MCF 10A (cell line): ENCODE measurements around the gene CPOX. TPM values are rescaled to one million over a fixed set of nuclear protein-coding genes. Genes with fewer than 3 reads are reported as not detected.

ENCODE experiments used
- BruUV-seq: library from RNA; stranded (reverse); fragments of 400-500 nt; replicated peaks from 2 replicates; lab custom pipeline; 2021; lab: Mats Ljungman, UMichigan
- CTCF ChIA-PET: fragments of 300-600 bp; sonication (Branson Sonifier 250); formaldehyde crosslinking; extraction: SDS; loops from one replicate; lab custom pipeline; 2021; ENCODE audit warnings: antibody characterized with exemption, inconsistent platforms; lab: Yijun Ruan, JAX
- POLR2A ChIA-PET: fragments of 300-600, 350-650 bp; sonication (Branson Sonifier 250); formaldehyde crosslinking; extraction: SDS; loops from one replicate; lab custom pipeline; 2020; ENCODE audit warnings: antibody characterized with exemption, inconsistent platforms; lab: Yijun Ruan, JAX
- DNase-seq: peaks from one replicate; pipeline ENCODE4 v3.0.0-alpha.2; 2018; ENCODE audit not compliant: unreplicated experiment
- H3K27ac Mint-ChIP-seq: one replicate; pipeline ENCODE4 v1.8.0; 2022; ENCODE audit warnings: mild to moderate bottlenecking, low read depth, mixed read lengths; ENCODE audit not compliant: unreplicated experiment
- H3K27me3 Mint-ChIP-seq: one replicate; pipeline ENCODE4 v1.8.0; 2022; ENCODE audit warnings: mixed read lengths; ENCODE audit not compliant: insufficient read depth, unreplicated experiment
- H3K36me3 Mint-ChIP-seq: one replicate; pipeline ENCODE4 v1.8.0; 2022; ENCODE audit warnings: mild to moderate bottlenecking, moderate library complexity, mixed read lengths; ENCODE audit not compliant: insufficient read depth, unreplicated experiment
- H3K4me1 Mint-ChIP-seq: one replicate; pipeline ENCODE4 v1.8.0; 2022; ENCODE audit warnings: mixed read lengths; ENCODE audit not compliant: insufficient read depth, unreplicated experiment
- H3K4me3 Mint-ChIP-seq: one replicate; pipeline ENCODE4 v1.8.0; 2022; ENCODE audit warnings: mild to moderate bottlenecking, moderate library complexity, mixed read lengths; ENCODE audit not compliant: unreplicated experiment
- H3K9me3 Mint-ChIP-seq: one replicate; pipeline ENCODE4 v1.8.0; 2022; ENCODE audit warnings: mixed read lengths; ENCODE audit not compliant: unreplicated experiment
- intact Hi-C: fragments of 100-400 bp; cut with micrococcal nuclease; formaldehyde crosslinking; loops from 2 replicates; pipeline ENCODE4 v1.14.1; 2022
- total RNA-seq: library from RNA; stranded (reverse); gene quantifications from 2 replicates; pipeline ENCODE4 v1.2.3, GENCODE V29; 2022
- TF ChIP-seq, protein P1 (sequence below): fragments of 200-600 bp; IDR thresholded peaks from one replicate; pipeline ENCODE4 v1.8.0; 2022; ENCODE audit warnings: antibody characterized with exemption, mild to moderate bottlenecking; ENCODE audit not compliant: unreplicated experiment

CPOX gene
- total RNA-seq, 1 experiment from 2014 or later = 10.8 TPM

DNA sequence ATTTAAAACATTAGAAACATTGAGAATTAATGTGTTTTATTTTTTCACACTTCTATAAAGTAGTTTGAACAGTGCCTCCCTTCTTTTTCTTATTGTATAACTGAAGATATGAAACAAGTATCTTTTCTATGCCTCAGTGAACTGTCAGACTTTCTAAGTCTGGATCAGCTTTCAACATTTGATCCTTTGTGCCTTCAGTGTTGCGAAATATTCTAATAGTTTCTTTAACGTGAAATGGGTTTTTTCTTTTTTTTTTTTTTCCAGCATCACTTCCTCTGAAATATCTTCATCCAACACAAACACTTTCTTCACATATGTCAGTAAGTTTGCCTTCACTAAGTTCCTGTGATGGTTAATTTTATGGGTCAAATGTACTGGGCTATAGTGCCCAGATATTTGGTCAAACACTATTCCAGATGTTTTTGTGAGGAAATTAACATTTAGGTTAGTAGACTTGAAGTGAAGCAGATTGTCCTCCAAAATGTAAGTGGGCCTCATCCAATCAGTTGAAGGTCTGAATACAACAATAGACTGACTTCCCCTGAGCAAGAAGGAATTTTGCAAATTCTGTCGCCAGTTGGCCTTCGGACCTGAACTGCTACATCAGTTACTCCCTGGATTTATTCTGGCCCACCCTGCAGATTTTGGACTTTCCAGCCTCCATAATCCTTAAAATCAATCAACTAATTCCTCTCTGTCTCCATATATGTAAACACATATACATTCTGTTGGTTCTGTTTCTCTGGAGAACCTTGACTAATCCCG is 6.4 kb upstream of the CPOX start:
- Mint-ChIP-seq H3K36me3 (no peaks in the 10 kb centered on the region), H3K27me3 (no peaks in the 10 kb centered on the region), H3K9me3 (no peaks in the 10 kb centered on the region), H3K4me1 (no peaks in the 10 kb centered on the region), H3K4me3 (no peak overlapping the region), H3K27ac (no peak overlapping the region)
- POLR2A ChIA-PET = no interaction called here
- TF ChIP-seq, protein P1, sequence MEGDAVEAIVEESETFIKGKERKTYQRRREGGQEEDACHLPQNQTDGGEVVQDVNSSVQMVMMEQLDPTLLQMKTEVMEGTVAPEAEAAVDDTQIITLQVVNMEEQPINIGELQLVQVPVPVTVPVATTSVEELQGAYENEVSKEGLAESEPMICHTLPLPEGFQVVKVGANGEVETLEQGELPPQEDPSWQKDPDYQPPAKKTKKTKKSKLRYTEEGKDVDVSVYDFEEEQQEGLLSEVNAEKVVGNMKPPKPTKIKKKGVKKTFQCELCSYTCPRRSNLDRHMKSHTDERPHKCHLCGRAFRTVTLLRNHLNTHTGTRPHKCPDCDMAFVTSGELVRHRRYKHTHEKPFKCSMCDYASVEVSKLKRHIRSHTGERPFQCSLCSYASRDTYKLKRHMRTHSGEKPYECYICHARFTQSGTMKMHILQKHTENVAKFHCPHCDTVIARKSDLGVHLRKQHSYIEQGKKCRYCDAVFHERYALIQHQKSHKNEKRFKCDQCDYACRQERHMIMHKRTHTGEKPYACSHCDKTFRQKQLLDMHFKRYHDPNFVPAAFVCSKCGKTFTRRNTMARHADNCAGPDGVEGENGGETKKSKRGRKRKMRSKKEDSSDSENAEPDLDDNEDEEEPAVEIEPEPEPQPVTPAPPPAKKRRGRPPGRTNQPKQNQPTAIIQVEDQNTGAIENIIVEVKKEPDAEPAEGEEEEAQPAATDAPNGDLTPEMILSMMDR = no peak
- CTCF ChIA-PET = interaction anchor here (0.6 to 17.5 kb wide), 11 partner anchors 10 to 1154 kb away, joined by 3 to 407 read pairs (median 19); no protein-coding TSS in a partner anchor
- no TSS peak for BruUV-seq
- intact Hi-C loops = loop anchor here (10.0 kb wide), 1 partner anchor 1155 kb away; no protein-coding TSS in a partner anchor
- no peak for DNase-seq

DNA sequence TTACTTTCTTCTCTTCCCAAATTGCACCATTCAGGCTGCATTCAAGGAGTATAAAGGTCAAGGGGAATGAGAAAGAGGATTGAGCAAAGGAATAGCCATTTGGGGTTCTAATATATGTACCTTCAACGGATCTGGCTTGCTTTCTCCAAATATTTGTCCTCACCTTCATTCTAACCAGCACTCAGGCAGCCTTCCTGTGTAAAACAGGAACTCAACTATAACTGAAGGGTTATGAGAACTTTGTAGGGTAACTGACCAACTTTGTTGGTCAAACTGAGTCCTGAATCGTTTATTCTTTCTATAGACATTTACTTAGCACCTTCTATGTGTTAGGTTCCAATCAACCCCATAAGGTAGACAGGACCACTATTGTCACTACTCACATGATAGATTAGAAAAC is 5.1 kb upstream of the CPOX start:
- ChIA-PET CTCF (interaction anchor here (0.7 to 17.5 kb wide), 14 partner anchors 11 to 395 kb away, joined by 3 to 407 read pairs (median 4); no protein-coding TSS in a partner anchor), POLR2A (no interaction called here)
- no peaks in the 10 kb centered on the region for H3K9me3 Mint-ChIP-seq
- H3K4me3 Mint-ChIP-seq = no peak overlapping the region
- H3K27ac Mint-ChIP-seq = no peak overlapping the region
- TF ChIP-seq, protein P1 = no peak
- DNase-seq = no peak
- intact Hi-C loops = loop anchor here (10.0 kb wide), 1 partner anchor 1156 kb away; no protein-coding TSS in a partner anchor
- no TSS peak for BruUV-seq
- no peaks in the 10 kb centered on the region for H3K27me3 Mint-ChIP-seq
- H3K4me1 Mint-ChIP-seq = no peaks in the 10 kb centered on the region
- H3K36me3 Mint-ChIP-seq = no peaks in the 10 kb centered on the region

DNA sequence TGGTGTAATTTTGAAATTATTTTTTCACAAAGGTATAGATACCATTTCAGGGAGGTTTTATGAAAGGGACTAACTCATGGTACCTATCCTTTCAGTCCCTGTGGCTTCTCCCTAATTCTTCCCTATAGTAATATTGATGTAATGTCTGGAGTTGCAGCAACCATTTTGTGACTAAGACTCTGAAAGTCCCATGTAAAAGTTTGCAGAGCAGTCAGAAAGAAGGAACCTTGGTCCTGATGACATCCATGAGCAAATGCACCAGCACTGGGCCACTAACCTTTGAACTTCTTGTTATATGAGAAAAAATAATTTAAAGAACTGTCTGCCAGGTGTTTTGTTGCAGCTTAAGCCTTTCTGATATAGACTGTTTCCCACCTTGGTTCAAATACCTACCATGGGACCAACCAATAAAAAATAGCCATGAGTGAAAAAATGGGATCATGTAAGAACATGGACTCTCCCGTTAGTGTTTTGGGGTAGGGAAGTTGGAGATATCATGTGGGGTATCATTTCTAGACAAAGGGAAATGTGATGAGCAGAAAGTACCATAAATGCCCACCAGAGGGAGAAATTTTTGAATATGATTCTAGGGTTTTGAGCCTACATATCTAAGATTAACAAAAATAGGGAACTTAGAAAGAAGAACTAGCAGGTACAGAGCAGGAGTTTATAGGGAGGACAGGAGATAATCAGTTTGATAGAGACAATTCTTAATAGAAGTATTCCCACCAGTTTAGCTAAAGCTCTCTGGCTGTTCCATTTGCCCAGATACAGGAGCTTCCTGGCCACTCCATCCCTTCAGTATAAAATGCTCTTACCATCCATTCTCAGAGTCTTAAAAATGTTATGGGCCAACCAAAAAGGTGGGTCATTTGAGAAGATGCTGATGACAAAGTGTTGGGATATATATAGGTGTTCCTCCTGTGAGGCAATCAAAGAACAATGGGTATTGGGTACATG is 3.4 kb upstream of the CPOX start:
- ChIA-PET POLR2A (interaction anchor here (1.1 kb wide), 1 partner anchor 215 kb away, joined by 4 read pairs; no protein-coding TSS in a partner anchor), CTCF (interaction anchor here (0.6 to 17.5 kb wide), 46 partner anchors 8 to 558 kb away, joined by 3 to 407 read pairs (median 3); no protein-coding TSS in a partner anchor)
- H3K36me3 Mint-ChIP-seq = no peaks in the 10 kb centered on the region
- no TSS peak for BruUV-seq
- H3K4me3 Mint-ChIP-seq = no peak overlapping the region
- TF ChIP-seq, protein P1 = peak; percentile 50
- peaks cover 11% of the 10 kb centered on the region for H3K4me1 Mint-ChIP-seq
- intact Hi-C loops = loop anchor here (1.0 to 10.0 kb wide), 3 partner anchors 108 to 1158 kb away; no protein-coding TSS in a partner anchor
- H3K27ac Mint-ChIP-seq = no peak overlapping the region
- DNase-seq = peak; percentile 41
- H3K27me3 Mint-ChIP-seq = no peaks in the 10 kb centered on the region
- H3K9me3 Mint-ChIP-seq = no peaks in the 10 kb centered on the region
